Adipose tissue (tissue), 3 donors: ENCODE measurements around the gene ABLIM1. TPM values are rescaled to one million over a fixed set of nuclear protein-coding genes. Genes with fewer than 3 reads are reported as not detected.

ENCODE experiments used
- H3K27ac ChIP-seq: one replicate; pipeline ENCODE4 v1.5.1; 2013; ENCODE audit warnings: low read depth, low read length
- WGBS, 3 donors: extraction: QIAGEN DNeasy Blood & Tissue Kit; methylation state at CpG; one replicate each; pipeline ENCODE4 v1.1.7; 2013; 5-methylcytosine and 5-hydroxymethylcytosine counted together
- polyA plus RNA-seq, 3 donors: library from polyadenylated mRNA; stranded (reverse); fragments of 200-250 nt; gene quantifications; one replicate each; pipeline ENCODE4 v1.2.3, GENCODE V29; 2013
- donor health status: healthy with polysubstance abuse.
- donor health status: Bipolar disorder and iron deficiency.
- donor health status: healthy.

Gene ABLIM1
- polyA plus RNA-seq, 3 donors, result 13.0 to 50.6 (median 32.9) TPM

DNA sequence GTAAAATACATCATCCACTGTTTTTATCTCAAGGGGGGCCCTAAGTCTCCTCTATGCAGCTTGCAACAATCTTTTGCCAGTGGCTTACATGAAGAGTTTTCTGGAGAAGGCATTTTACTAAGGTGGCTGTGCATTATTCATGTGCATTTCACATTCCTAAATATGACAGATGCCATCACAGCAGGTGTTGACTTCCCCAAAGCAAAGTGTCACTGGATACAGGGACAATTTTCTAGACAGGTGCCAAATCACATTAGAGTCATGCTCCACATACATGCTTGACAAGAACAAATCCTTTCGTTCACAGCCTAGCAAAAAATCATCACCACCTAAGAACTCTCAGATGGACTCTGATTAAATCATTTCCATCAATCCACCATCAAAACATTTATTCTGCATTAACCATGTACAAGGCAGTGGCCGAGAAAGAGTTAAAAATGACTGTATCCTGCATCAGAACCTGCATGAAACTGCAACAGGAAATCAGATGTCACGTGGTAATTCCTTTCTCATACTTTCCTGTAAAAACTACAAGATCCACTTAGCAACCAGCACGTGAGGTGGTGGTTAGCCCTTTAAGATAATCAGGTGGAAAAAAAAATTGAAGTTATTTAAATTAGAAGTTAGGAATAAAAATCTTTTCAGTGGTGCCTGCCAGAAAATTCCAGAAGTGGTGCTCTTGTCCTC lies 165.6 kb downstream of the ABLIM1 start:
- no peak overlapping the region for H3K27ac ChIP-seq
- WGBS, 3 donors, result 34 to 54% (median 53%) methylated on average over 4 of the region's 4 CpGs

DNA sequence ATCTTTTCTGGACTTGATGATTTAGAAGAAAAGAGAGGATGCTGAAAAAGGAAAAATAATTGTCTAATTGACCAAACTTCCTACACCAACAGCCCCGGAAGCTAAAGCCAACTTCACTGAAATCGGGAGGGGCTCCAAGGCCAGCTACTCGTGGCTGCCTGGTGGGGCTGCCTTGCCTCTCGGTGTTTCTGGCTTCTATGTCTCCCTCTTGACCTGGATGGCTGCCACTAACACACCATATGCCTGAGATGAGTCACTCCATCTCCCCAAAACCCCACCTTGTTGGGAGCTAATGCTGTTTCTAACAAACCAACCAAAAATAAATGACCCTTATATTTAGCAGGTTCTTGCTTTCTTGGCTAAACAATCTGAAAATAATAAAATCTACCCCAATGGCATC lies 166.1 kb downstream of the ABLIM1 start:
- 37 to 61% (median 41%) methylated on average over 4 of the region's 4 CpGs for WGBS, 3 donors
- H3K27ac ChIP-seq, result no peak overlapping the region

DNA sequence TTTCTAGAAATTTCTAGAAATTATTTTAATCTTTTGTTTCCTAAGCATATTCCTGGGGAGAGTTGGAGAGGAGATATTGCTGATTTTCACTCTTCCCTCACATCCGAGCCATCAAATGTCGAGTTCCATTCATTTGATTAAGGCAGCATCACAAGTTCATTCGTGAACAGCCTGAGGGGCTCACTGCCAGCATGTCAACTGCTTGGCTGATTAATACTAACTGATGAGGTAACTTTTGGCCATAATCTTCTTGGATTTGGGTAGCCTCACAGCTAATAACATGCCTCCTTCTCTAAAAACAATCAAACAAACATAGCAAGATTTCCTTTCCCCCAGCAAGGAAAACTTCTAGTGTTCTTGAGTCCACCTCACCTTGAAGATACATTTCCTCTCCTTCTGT lies 166.7 kb downstream of the ABLIM1 start:
- 61 to 85% (median 65%) methylated on average over 3 of the region's 3 CpGs for WGBS, 3 donors
- H3K27ac ChIP-seq, result no peak overlapping the region

DNA sequence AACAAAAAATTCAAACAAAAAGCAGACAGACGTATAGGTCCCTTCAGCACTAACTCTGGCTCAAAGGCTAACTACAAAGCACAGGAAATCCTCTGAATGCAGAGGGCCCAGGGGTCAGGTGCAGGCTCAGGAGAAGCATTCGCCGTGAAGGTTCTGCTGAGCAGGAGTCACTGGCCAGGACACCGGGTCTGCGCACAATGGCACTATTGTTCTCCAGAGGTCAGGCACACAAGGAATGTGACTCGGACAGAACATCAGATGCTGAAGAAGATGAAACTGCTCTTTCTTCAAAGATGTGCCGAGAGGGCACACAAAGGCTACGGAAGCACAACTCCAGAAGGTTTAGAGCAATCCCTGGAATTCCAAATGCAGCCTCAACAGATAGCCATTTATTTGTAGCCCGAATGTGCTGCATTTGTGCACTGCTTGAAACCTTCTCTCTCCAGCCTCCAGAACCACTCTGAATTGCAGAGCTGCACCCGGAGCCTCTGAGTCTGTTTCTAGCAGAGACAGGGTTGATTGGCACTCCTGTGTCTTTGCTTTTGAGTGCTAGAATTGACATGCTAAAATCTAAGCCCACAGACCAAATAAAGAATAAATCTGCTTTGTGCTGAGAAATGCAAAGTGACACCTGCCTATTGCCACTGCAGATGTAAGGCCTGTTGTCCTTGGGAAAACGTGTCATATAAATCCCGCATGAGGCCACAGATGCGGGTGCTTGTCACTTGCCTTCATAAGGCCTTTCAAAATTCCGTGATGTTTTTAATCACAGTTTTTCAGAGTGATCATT lies 168.4 kb downstream of the ABLIM1 start:
- no peak overlapping the region for H3K27ac ChIP-seq
- WGBS, 3 donors, result 70 to 81% (median 73%) methylated on average over 14 of the region's 14 CpGs

DNA sequence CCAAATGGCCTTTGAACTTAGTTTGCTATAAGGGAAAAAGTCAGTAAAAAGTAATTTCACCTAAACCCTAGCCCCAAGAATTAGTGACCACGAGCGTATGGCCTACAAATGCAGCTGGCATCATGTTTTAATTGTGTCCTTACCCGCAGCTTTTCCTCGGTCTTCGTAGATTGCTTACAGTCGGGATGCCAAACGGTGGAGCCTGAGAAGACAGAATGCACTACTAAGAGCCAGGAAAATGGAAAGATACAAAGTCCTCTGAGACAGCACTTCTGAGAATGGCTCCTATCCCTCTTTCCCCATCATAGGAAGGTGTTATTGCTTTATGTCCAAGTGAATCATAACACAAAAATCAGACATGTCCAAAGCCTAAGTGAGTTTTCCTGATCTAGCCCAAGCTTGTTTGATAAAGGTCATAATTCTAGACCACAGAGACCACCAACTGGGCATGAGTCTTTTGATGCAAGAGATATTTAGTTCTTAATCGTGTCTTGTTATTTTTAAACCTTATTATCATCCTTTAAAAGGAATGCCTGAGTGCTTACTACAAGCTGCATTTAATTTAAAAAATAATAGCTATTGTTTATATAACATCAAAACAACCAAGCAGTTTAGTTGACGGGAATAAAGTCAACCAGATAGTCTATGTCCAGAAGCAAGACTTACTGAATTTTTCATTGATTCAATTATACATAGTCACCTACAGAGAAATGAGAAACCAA lies 170.1 kb downstream of the ABLIM1 start:
- WGBS, 3 donors, result 93 to 95% (median 94%) methylated on average over 9 of the region's 9 CpGs
- no peak overlapping the region for H3K27ac ChIP-seq

DNA sequence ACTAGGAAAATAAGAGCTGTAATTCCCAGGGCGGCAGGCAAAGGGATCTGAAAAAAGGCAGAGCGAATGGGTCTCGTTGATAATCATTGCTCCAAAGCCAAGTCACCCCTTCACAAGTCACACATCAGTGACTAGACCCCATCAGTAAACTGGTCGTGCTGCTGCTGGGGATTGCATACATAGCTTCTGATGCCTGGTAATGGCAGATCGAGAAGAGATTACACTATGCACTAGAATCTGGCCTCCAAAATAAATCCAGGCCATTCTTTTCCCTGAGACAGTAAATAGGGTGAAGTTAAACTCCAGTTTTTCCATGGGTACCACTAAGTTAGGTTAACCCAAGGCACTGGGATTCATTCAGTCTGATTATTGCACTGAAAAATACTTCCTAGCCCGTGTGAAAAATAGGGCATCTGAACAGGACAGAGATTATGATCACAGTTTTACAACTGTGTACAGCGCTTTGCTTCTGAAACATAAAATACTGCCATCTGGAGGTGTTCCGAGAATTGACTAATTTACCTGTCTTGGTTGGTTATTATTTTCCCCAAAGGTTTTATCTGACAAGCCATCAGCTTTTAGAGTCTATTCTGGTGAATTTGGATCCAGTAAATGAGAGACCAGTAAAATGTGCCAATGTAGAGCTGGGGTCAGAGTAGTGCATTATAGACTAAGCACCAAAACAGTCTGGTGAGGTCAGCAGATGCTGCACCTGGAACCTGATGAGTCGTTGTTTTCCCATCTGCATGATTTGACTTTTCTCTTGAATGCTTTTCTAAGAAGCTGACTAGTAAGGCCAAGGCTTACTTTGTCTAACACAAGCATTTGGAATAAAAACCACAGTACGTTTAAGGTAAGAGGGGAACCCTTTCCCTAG lies 170.9 kb downstream of the ABLIM1 start:
- H3K27ac ChIP-seq, result no peak overlapping the region

DNA sequence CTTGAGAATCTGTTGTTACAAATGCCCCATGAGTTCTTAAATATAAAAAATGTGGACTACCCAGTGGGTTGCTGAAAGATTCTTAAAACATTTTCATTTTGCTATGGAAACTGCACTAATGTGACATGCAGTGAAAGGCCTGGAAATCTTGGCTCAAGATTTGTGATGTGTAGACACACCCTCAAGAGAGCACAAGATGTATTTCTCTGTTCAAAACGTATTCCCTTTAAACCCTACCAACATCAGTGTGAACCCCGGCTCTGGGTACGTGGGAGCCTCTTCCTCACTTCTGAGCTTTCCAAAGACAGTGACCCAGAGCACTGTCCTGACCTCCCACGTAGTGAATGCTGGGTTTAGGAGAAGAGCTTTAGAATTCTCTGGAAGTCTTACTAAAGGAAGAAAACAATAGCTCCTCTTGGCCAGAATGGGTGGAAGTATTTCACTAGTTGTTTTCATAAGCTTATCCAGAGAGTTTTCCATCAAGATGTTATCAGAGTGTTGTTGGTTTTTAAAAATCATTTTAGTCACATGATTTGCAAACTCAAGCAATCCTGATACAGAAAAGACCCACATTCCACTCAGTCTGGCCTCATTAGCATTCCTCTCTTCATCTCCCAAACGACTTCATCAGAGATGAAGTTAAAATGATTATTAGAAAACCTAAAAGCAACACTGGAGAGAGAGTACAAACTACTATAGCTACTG lies 172.2 kb downstream of the ABLIM1 start:
- no peak overlapping the region for H3K27ac ChIP-seq
- WGBS, 3 donors, result 51 to 66% (median 56%) methylated on average over 5 of the region's 5 CpGs

More for the DNA sequence above, 170.9 kb downstream of the ABLIM1 start:
- WGBS, 3 donors, result 87 to 91% (median 90%) methylated on average over 10 of the region's 10 CpGs

DNA sequence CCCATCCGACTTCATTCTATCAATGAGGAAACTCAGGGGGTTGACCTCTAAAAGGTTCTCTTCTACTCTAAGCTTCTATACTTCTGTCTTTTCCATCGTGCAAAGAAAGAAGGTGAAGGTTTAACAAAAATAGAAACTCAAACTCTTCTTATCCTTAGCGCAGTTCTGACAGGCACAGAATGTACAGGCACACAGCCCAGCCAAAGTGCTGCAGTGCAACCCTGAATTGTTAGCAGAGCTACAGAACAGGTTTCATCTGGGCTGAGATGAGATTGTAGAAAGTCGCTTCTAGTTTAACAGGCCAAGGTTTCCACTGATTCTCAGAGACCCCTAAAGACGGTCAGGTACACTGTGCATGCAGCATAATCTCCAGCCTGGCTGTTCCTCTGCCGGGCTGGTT lies 174.5 kb downstream of the ABLIM1 start:
- no peak overlapping the region for H3K27ac ChIP-seq
- 89 to 95% (median 90%) methylated on average over 6 of the region's 6 CpGs for WGBS, 3 donors

DNA sequence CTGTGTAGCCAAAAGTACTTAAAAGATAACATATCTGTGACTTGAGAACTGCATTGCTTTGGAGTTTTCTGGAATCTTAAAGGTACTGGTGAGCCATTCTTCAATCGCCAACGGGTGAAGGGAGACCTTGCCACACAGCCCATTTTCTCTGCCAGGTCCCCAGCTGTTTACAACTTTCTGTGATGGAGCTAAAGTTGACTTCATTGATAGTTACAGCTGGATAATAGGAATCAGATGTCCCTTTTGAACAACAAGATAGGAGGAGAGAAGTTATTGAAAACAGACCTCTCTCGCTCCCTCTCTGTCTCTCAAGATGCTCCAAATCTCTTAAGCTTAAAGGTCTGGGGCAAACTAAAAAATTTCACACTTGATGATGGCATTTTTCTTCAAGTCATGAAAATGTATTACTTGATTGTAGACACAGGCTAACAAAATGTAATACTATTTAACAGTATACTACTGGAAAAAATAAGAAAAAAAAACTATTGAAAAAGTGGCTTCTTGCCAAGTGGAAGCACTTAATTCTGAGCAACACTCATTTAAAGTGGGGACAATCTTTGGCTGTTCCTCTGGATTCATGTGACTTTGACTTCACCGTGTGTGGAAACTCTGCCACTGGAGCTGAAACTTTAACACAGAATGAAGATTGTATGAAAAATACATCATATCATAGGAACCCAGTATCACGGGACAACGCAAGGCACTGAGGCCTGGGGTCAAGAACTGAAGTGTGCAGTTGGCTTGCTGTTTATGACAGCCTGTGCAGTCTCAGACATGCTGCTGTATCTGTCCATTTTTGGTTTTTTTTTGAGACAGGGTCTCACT lies 175.4 kb downstream of the ABLIM1 start:
- 61 to 70% (median 62%) methylated on average over 6 of the region's 6 CpGs for WGBS, 3 donors
- H3K27ac ChIP-seq, result no peak overlapping the region

DNA sequence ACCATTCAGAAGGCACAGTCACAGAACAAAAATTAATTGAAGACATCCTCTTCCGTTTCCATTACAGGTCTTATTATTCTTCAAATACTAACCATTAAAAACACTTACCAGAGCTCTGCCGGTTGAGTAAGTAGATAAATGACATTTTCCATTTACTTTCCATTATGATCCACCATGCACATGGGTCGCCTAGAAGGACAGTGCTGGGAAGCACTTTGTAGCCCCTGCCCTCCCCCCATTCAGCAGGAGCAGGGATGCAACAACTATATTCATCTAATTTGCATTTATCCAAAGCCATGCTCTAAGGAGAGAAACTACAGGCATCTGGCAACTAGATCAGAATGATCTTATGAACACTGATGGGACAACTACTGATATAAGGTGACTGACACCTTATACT lies 177.0 kb downstream of the ABLIM1 start:
- WGBS, 3 donors, result 88 to 89% (median 88%) methylated on average over 3 of the region's 3 CpGs
- H3K27ac ChIP-seq, result no peak overlapping the region

DNA sequence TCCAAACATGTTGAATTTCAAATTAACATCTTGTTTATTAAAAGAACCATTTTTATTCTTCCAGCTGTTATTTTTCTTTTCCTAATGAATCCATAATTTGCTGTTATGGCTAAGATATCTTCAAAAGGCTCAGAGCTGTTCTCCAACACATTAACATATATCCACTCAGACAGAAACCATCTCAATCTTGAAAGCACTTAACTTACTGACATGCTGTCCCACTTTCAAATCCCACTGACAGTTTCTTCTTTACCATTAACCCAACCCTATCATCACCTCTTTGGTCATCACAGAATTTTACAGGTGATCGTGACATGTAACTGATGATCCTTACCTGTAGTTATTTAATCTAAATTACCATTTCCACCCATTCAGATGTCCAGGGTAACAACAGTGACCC lies 178.2 kb downstream of the ABLIM1 start:
- WGBS, 3 donors, result 93 to 97% (median 96%) methylated on average over 1 of the region's 1 CpG
- H3K27ac ChIP-seq, result no peak overlapping the region

DNA sequence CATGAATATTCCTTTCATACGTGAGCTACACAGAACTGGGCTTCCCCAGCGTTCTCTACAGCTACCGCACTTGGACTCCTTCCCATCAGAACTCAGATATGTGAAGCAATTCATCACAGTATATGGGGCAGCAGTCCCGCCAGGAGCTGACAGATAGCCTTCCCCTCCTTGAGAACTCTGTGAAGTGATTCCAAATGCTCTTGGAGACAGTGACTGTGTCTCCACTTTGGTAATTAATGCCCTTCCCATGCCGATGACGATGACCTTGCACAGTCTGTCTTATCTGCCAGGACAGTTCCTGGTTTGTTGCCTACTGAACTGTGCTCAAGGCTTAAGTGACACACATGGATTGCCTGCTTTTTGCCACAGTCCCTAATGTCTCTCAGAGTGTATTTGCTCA lies 178.8 kb downstream of the ABLIM1 start:
- WGBS, 3 donors, result 14 to 60% (median 49%) methylated on average over 6 of the region's 6 CpGs

DNA sequence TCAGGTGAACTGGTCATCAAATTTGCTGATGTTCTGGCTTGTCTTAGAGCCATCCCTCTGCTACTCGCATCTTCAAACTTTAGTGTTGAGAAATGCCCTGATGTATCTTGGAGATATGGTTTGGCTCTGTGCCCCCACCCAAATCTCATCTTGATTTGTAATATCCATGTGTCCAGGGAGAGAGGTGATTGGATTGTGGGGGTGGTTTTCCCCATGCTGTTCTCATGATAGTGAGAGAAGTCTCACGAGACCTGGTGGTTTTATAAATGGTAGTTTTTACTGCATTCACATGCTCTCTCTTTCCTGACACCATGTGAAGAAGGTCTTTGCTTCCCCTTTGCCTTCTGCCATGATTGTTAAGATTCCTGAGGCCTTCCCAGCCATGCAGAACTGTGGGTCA lies 179.8 kb downstream of the ABLIM1 start:
- peak overlapping the region; percentile 34 for H3K27ac ChIP-seq
- 79 to 88% (median 82%) methylated on average over 2 of the region's 2 CpGs for WGBS, 3 donors

More for the DNA sequence above, 178.8 kb downstream of the ABLIM1 start:
- H3K27ac ChIP-seq, result no peak overlapping the region

DNA sequence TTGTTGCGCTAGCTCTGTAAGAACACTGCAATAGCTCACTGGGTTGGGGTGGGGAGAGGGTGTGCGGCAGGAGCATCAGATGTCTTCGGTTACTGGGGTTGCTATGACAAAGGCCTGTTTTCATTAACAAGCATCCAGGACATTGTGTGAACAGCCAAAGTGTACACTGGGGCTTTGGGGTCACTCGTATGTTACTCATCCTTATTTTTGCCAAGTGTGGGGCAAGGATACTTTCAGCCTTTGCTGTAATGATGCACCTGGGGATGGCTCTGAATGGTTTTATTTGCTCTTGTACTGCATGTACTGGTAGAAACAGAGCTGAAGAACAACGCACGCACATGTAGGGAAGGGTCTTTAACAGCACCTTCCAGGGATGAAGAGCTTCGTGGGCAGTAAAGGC lies 180.8 kb downstream of the ABLIM1 start:
- 76 to 92% (median 80%) methylated on average over 7 of the region's 7 CpGs for WGBS, 3 donors
- no peak overlapping the region for H3K27ac ChIP-seq

DNA sequence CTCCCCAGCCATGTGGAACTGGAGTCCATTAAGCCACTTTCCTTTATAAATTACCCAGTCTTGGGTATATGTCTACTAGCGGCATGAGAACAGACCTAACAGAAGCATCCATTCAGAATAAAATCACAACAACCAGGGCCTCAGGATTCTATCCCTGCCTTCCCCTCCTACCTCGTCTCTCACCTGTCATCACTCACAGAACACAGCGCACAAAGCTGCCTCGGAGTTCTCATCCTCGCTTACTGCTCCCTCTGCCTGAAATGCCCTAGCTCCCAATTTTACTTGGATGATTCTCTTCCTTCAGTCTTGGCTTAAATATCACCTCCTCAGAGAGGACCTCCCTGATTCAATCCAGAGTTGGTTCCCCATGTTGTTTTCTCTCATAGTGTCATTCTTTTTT lies 183.1 kb downstream of the ABLIM1 start:
- 96 to 98% (median 97%) methylated on average over 5 of the region's 5 CpGs for WGBS, 3 donors
- H3K27ac ChIP-seq, result no peak overlapping the region

DNA sequence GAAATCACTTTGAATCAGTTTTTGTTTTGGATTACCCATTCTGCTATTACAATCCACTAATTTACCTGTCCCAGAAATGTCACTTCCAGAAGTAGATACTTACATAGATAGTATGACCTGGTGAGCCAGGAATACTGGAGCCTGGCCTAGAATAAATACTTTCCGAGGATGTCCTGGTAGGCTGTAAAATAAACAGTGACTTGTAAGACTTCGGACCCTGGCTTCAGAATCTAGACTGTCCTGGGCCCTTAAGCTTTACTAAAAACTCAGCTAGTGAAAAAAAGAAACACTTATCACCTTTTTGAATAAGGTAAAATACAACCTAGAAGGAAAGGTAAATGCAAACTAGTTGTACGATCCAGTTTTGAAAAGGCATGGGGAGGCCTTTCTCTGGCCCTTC lies 184.3 kb downstream of the ABLIM1 start:
- H3K27ac ChIP-seq, result no peak overlapping the region
- WGBS, 3 donors, result 79 to 91% (median 84%) methylated on average over 3 of the region's 3 CpGs

DNA sequence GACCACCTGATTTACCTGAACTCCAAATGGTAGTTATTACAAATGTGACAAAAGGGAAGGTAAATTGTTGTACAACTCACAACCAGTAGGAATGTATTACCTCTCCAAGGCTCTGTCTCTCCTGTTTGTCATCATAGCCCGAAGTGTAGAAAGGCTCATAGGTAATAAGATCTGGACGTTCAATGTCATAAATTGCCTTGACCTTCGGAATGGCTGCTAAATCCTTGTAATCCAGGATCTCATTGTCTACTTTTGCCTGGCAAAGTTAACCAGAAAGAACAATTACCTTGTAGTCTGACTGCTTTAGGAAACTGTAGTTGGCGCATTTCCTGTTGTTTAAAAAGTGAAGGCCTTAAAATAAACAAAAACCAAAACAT lies 185.2 kb downstream of the ABLIM1 start:
- H3K27ac ChIP-seq, result no peak overlapping the region
- 67 to 81% (median 75%) methylated on average over 4 of the region's 4 CpGs for WGBS, 3 donors
